GOT3 (cell line): ENCODE measurements around the gene PALLD.

Source experiments
- DNase-seq: peaks from one replicate; lab custom pipeline; 2025; ENCODE audit warnings: mixed read lengths; lab: John Stamatoyannopoulos, UW

The PALLD gene

GRCh38 chr4:168852933-168853713, 356.3 kb downstream of the PALLD start:
- no peak for DNase-seq

- DNase-seq, result no peak
Measured at GRCh38 chr4:168853770-168854169, 356.9 kb downstream of the PALLD start.

DNA sequence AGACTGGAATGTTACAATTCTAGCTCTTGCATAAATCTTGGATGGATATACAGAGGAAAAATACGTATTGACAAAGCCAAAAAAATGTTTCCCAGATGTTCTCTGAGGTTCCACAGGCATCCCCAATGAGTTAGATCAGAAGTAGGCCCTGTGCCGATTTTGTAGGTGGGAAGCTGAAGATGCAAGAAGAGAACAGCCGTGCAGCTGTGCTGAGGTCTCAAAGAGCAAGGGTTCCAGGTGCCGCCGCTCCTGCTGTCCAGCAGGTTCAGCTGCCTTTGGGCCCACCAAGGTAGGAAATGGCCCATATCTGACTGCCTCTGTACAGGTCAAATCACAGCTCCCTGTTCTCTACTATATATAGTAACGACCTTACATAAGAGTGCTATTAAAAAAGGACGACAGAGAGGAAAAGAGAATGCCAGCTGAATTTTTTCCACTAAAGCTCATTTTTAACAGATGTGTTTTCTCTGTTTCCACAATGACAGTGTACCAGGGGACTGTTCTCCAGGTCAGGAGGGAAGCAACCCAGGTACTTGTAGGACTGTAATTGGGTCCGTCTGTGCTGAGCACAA, 357.6 kb downstream of the PALLD start:
- DNase-seq, result no peak

- DNase-seq, result no peak
Measured at GRCh38 chr4:168856312-168856711, 359.5 kb downstream of the PALLD start.

DNA sequence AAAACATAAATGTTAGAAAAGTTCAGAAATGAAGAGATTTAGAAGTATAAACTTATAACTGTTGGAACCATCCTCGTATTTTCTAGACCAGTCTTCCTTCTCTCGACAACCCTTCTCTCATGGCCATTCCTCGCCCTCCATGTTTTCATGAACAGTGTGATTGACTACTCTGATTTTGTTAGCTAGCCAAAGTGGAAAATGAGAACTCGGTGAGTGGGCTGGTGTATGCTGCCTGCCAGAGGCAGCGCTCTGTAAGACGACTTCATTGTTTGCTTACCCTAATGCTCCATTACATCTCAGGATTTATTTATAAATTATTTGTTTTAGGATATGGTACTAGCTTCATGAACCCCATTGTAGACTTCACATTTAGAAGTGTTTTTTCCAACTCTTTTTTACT, 360.2 kb downstream of the PALLD start:
- no peak for DNase-seq

DNA sequence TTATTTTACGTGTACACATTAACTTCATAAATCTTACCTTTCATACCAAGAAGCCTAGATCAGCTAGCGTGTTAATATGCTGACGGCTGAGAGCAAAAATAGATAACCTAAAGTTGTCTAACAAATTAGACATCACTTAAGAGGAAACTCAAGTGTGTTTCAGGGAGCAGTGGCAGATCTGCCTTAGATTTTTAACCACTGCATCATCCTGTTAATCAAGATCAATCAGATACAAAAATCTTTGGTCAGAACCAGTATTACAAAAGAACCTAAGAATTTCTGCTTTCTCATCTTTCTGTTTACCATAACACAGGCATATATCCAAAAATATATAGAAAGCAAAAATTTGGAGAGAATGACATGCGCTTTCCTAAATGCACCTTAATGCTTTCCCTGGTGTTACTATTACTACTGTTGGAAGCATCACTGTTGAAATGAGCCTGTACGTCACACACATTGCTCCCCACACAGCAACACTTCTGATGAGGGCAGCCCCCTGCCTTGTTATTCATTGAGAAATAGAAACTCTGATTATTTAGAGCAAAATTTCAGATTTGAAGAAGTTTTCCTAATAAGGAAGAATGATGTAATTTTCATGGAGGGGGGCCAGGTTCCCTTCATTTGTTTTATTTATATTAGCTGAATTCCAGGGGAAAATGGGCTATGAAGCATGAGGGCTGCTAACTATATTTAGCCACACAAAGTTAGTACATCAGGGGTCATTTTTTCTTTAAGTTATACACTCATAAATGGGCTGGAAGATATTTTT, 360.9 kb downstream of the PALLD start:
- DNase-seq, result no peak

- no peak for DNase-seq
Measured at GRCh38 chr4:168859100-168859499, 362.2 kb downstream of the PALLD start.

DNA sequence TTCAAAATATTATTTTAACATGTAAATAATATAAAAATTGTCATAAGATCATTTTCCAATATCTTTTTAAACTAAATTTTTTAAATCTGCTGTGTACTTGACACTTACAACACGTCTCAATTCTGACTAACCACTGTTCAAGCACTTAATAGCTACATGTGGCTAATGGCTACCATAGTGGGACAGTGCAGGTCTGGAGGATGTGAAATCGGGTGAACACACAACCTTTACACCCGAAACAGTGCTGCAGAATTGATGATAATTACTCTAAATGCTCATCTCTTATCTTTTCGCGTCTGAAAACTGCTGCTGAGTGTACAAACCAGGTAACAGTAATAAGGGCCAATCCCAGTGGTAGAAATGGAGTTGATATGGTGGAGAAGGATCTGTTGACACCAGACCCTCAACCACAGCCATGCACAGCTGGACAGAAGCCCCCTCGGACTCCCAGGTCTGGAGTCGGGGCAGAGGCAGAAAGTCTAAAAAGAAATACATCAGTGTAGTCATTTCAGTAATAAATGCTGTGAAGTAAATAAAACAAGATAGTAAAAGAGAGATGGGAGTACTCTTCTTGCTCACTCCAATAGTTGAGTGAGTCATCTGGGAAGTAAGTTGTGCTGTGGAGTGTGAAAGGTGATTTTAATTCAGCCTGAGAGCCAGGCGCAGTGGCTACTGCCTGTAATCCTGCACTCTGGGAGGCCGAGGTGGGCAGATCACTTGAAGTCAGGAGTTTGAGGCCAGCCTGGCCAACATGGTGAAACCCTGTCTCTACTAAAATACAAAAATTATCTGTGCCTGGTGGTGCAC, 363.2 kb downstream of the PALLD start:
- no peak for DNase-seq

GRCh38 chr4:168860827-168861226, 364.0 kb downstream of the PALLD start:
- no peak for DNase-seq

DNA sequence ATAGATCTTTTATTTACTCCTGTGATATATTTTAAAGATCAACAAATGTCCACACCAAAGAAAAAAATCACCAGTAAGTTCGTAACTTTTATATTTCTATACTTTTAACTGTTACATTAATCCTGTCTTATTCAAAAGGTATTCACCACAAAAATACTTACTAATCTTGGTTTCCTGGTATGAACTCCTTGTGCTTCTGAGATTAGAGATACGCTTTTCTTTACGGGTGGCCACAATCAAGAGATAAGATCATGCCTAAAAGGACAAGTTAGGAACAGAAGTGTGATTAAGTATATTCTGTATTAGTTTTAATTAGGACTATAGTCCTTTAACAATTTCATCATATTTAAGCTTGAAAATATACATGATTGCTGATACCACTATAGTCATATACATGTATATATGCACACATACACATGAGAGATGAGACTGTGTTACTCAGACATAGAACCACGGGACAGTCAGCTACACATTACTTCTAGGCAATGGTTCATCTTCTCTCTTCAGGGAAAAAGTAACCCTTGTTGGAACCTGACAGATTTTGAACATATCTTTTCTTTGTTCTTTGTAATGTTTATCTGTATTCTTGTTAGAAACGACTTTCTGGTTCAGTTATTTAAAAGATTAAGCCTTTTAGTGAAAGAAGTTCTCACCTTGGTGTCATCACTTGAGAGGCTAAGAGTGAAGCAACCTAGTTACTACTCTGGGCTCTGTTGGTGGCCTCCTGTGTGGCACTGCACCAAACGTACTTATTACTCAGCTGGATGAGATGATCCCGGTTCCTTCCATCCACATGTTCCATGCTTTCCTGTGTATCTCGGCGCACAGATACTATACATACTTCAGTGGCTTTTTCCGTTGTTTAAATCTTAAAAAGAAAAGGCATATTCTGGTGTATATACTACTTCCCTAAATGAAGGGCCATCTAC, 367.1 kb downstream of the PALLD start:
- no peak for DNase-seq

DNA sequence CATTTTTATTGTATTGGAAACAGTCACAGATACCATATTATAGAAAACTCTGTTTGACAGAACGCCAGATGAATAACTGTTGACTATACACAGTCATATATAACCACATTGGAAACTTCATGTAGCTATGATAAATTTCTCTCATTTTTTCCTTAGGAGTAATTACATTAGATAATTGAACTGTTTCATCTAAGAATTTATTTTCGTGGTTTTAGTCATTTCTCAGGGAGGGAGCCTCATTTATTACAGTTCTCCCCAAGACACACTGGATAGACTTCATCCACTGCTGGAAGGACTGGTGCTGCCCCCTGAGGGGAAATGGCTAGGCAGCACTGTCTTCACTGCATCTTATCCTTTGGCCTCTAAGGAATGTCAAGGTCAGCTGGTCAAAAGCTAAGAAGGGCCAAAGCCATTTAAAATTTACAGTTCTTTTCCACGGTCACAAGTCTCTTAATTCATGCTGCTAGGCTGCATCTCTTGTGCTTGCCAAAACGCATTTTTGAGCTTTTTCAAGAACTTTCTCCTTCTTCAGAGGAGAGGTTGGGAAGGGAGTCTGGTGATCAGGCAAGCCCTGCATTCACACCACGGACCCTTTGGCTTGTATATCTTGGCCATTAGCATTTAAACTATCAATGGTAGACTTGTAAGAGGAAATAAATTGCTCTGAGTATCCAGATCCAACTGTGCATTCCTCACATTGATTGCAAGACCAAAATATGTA, 368.1 kb downstream of the PALLD start:
- no peak for DNase-seq

DNA sequence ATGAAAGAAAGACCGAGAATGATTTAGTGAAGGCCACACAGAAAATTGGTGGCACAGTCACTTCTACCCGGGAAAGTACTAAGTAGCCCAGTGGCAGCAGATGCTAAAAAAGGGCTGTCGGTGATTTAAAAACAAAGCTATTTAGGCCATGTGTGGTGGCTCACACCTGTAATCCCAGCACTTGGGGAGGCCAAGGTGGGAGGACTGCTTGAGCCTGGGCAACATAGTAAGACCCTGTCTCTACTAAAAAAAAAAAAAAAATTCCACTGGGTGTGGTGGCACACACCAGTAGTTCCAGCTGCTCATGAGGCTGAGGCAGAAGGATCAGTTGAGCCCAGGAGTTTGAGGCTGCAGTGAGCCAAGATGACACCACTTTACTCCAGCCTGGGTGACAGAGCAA, 369.0 kb downstream of the PALLD start:
- DNase-seq, result no peak

- no peak for DNase-seq
Measured at GRCh38 chr4:168866635-168867034, 369.8 kb downstream of the PALLD start.

DNA sequence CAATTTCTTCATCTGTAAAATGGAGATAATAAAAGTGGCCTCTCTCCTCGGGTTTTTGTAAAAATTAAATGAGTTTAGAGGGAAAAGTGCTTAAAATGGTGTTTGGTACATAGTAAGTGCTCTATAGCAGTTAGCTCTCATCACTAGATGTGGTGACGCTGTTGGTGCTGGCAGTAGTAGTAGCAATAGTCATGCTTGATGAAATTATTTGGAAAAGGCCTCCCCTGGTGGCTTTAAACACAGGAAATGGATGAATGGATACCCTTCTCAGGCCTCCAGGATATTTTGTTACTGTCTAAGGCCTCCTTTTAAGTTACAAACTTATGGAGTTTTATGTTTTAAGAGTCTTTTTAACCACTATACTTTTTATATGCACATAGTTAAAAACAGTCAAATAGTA, 370.3 kb downstream of the PALLD start:
- DNase-seq, result no peak

- no peak for DNase-seq
Measured at GRCh38 chr4:168868044-168868781, 371.4 kb downstream of the PALLD start.

DNA sequence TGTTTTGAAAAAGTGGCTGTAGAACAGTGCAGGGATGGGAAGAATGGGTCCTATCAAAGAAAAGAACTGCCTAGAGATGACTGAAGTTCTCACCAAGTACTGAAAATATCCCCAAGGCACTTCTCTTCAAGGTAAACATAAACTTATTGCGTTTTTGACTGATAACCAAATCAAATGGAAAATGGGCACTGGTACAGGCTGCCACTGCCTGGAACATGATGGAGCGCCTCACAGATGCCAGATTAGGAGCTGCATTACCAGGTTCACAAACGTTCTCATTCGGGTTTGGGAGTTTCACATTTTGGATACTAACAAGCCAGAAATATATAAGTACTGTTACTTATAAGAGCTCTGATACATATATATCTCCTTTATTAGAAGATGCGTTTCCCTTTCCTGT, 371.9 kb downstream of the PALLD start:
- no peak for DNase-seq

DNA sequence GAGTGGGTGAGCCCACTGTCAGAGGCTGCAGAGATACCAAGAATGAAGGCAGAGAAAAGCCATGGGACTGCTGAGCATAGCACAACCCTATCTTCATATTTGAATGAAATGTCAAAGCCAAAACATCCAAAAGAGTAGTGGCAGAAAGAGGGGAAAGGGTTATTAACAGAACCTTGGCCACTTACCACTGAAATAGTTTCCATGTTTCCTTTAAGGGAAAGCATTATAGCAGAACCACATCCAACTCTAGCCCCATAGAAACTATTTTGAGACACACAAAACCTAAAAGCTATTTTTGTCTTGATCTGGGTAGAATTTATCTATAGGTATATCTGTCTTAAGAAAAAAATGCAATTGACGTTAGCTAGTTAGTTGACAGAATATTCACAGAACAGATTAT, 373.2 kb downstream of the PALLD start:
- DNase-seq, result no peak

- no peak for DNase-seq
Measured at GRCh38 chr4:168871632-168872031, 374.8 kb downstream of the PALLD start.

GRCh38 chr4:168874083-168874482, 377.2 kb downstream of the PALLD start:
- no peak for DNase-seq

- no peak for DNase-seq
Measured at GRCh38 chr4:168876106-168876505, 379.3 kb downstream of the PALLD start.
